BJ (cell line): ENCODE measurements around the gene RANBP17. TPM values are rescaled to one million over a fixed set of nuclear protein-coding genes. Genes with fewer than 3 reads are reported as not detected.

Experiments used
- CTCF ChIA-PET: fragments of 350-600 bp; formaldehyde crosslinking; extraction: SDS; loops from one replicate; lab custom pipeline; 2021; ENCODE audit warnings: antibody characterized with exemption, inconsistent platforms; lab: Yijun Ruan, JAX
- POLR2A ChIA-PET: fragments of 300-600 bp; sonication (Branson Sonifier 250); formaldehyde crosslinking; extraction: SDS; loops from one replicate; lab custom pipeline; 2021; ENCODE audit warnings: antibody characterized with exemption; lab: Charles Lee
- DNase-seq: peaks from one replicate; pipeline ENCODE4 v3.0.0-alpha.2; 2011; ENCODE audit warnings: low read depth
- H3K27me3 ChIP-seq: 2 replicates; pipeline ENCODE4 v1.6.0; 2011; ENCODE audit warnings: low read length; ENCODE audit not compliant: control insufficient read depth, insufficient read depth
- H3K36me3 ChIP-seq: 2 replicates; pipeline ENCODE4 v1.5.1; 2011; ENCODE audit warnings: low read length; ENCODE audit not compliant: control insufficient read depth, insufficient read depth
- H3K4me3 ChIP-seq: 2 replicates; pipeline ENCODE4 v1.5.1; 2011; ENCODE audit warnings: low read depth, mild to moderate bottlenecking, control low read depth, low read length
- polyA plus RNA-seq: library from polyadenylated mRNA; depleted of rRNA; stranded (reverse); fragments of >200 nt; gene quantifications from 2 replicates; pipeline ENCODE4 v1.2.3, GENCODE V29; 2011
- TF ChIP-seq, protein P1 (sequence below): IDR thresholded peaks from 2 replicates; pipeline ENCODE4 v1.5.1; 2011; ENCODE audit warnings: low read depth, mild to moderate bottlenecking, control low read depth, inconsistent platforms, low read length, moderate library complexity; ENCODE audit not compliant: insufficient read depth

The RANBP17 gene
- polyA plus RNA-seq, 1 experiment, result 10.5 TPM

DNA sequence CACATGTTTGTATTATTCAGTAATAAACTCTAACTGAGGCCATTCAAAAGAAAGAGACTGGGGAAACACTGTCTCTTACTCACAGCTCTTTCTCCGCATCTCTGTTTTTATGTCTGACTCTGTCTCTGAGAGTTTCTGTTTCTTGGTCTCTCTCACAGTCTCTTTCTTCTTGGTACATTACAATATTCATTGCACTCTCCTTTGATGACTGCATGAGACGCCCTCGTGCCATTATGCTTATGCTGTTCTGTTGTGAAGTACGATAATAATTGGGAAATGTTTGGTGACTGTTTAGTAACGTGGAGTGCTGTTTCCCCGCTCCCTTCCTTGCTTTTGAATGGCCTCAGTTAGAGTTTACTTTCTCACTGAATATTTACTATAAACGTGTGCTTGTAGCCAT is 421.9 kb downstream of the RANBP17 start:
- no peak for DNase-seq
- Histone ChIP-seq H3K27me3 (no peaks in the 10 kb centered on the region), H3K36me3 (no peaks in the 10 kb centered on the region), H3K4me3 (no peak overlapping the region)
- ChIA-PET CTCF (no interaction called here), POLR2A (interaction anchor here (0.8 kb wide), 1 partner anchor 41 kb away, joined by 4 read pairs; no protein-coding TSS in a partner anchor)
- TF ChIP-seq, protein P1, sequence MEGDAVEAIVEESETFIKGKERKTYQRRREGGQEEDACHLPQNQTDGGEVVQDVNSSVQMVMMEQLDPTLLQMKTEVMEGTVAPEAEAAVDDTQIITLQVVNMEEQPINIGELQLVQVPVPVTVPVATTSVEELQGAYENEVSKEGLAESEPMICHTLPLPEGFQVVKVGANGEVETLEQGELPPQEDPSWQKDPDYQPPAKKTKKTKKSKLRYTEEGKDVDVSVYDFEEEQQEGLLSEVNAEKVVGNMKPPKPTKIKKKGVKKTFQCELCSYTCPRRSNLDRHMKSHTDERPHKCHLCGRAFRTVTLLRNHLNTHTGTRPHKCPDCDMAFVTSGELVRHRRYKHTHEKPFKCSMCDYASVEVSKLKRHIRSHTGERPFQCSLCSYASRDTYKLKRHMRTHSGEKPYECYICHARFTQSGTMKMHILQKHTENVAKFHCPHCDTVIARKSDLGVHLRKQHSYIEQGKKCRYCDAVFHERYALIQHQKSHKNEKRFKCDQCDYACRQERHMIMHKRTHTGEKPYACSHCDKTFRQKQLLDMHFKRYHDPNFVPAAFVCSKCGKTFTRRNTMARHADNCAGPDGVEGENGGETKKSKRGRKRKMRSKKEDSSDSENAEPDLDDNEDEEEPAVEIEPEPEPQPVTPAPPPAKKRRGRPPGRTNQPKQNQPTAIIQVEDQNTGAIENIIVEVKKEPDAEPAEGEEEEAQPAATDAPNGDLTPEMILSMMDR, result no peak

DNA sequence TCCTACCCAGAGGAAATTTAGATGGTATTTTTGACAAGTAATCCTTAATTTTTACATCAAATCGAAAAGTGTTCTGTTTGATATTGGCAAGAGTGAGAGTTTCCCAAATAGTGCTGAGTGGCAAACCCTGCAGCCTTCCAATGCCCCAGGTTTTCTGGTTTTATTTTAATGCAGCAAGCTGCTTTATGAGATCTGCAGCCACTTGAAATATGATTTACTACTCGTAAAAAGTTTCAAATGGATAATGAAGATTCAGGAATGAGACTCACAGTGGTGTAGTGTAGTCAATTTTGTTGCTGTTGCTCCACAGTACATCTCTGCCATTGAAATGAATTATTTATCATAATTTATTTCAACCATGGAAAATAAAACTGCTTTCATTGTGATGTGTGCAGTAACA is 423.6 kb downstream of the RANBP17 start:
- no peak overlapping the region for H3K4me3 ChIP-seq
- H3K27me3 ChIP-seq, result no peaks in the 10 kb centered on the region
- DNase-seq, result no peak
- H3K36me3 ChIP-seq, result no peaks in the 10 kb centered on the region
- TF ChIP-seq, protein P1, result no peak
- ChIA-PET CTCF (interaction anchor here (0.9 to 1.3 kb wide), 2 partner anchors 14 to 51 kb away, joined by 3 to 4 read pairs; no protein-coding TSS in a partner anchor), POLR2A (no interaction called here)

DNA sequence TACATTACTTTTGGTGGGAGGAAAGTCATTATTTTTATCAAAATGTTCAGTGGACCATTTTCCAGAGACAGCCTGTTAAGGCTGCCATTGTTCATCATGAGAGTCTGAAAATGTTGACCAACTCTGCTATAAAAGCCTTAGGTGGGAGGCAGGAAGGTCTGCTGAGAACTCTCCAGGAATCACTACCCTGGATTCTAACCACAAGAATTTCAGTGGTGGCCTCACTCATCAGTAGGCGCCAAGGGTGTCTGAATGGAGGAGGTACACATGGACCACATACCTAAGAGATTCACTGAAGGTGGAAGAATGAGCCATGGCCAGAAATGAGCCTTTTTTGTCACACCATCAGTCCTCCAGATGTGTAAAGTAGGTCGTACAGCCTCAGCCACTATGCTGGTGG is 426.2 kb downstream of the RANBP17 start:
- TF ChIP-seq, protein P1, result no peak
- POLR2A ChIA-PET, result no interaction called here
- CTCF ChIA-PET, result no interaction called here
- Histone ChIP-seq H3K4me3 (no peak overlapping the region), H3K27me3 (no peaks in the 10 kb centered on the region), H3K36me3 (no peaks in the 10 kb centered on the region)
- no peak for DNase-seq

DNA sequence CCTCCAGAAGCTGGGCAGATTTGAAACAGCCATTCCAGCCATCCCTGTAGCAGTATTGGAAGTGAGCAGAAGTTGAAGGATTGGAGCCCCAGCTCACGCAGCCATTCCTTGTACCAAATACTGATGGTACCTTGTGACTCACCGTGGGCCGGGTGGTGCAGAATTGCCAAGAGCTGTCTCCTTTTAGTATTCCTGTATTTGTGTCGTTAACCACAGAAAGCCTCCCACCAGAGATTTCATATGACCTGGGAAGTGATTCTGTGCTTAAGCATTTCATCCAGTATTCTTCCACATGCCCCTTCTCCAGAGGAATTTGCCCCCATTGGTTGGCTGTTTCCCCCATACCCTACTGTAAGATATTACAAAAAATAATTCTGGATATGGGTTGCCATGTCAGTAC is 429.6 kb downstream of the RANBP17 start:
- Histone ChIP-seq H3K36me3 (no peaks in the 10 kb centered on the region), H3K4me3 (no peak overlapping the region), H3K27me3 (no peaks in the 10 kb centered on the region)
- TF ChIP-seq, protein P1, result no peak
- ChIA-PET POLR2A (no interaction called here), CTCF (interaction anchor here (0.8 kb wide), 1 partner anchor 302 kb away, joined by 3 read pairs; no protein-coding TSS in a partner anchor)
- DNase-seq, result no peak

DNA sequence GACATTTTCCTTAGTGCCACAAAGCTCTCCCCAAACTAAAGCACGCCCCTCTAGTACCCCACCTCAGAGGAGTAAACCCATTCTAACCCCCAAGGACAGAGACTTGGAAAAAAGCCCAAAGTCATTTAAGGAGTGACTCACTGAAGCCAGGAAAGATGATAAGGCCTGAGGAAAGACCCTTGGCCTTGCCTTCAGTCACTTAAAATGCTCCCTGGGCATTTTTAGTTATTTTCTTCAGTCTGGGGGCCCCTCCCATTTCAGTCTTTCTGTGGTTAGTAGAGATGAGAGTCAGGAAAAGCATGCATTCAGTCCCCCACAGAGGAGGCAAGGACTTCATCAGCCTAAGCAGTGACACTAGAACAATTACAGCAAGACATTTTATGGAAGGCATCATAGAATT is 433.5 kb downstream of the RANBP17 start:
- Histone ChIP-seq H3K4me3 (no peak overlapping the region), H3K36me3 (no peaks in the 10 kb centered on the region; the same call in 1 of the 2 replicates), H3K27me3 (no peaks in the 10 kb centered on the region)
- ChIA-PET CTCF (interaction anchor here (1.6 to 2.3 kb wide), 2 partner anchors 10 to 88 kb away, joined by 4 to 7 read pairs; no protein-coding TSS in a partner anchor), POLR2A (no interaction called here)
- no peak for DNase-seq
- TF ChIP-seq, protein P1, result no peak
